Measurements from ENCODE around the gene ARL5C.

GRCh38 chr17:39213852-39214251, 47.9 kb upstream of the ARL5C start:
- no peak for TF ChIP-seq CTCF (IDR thresholded peaks at IDR 0.05)
- TF ChIP-seq POLR2A (IDR thresholded peaks at IDR 0.05), result no peak

Data from esophagus squamous epithelium (tissue), 4 donors.